Measurements from ENCODE around the gene LYL1. TPM values are rescaled to one million over a fixed set of nuclear protein-coding genes. Genes with fewer than 3 reads are reported as not detected.

The LYL1 gene
- total RNA-seq, 1 donor = 0.36 TPM

GRCh38 chr19:13082192-13083007 lies 20.3 kb downstream of the LYL1 start:
- peaks cover 14% of the 10 kb centered on the region for H4K20me1 ChIP-seq (ENCODE audit: insufficient read depth, low read length)
- DNase-seq (ENCODE audit: insufficient read length, low spot score, missing footprints) = peak; percentile 97
- TF ChIP-seq, protein P1, sequence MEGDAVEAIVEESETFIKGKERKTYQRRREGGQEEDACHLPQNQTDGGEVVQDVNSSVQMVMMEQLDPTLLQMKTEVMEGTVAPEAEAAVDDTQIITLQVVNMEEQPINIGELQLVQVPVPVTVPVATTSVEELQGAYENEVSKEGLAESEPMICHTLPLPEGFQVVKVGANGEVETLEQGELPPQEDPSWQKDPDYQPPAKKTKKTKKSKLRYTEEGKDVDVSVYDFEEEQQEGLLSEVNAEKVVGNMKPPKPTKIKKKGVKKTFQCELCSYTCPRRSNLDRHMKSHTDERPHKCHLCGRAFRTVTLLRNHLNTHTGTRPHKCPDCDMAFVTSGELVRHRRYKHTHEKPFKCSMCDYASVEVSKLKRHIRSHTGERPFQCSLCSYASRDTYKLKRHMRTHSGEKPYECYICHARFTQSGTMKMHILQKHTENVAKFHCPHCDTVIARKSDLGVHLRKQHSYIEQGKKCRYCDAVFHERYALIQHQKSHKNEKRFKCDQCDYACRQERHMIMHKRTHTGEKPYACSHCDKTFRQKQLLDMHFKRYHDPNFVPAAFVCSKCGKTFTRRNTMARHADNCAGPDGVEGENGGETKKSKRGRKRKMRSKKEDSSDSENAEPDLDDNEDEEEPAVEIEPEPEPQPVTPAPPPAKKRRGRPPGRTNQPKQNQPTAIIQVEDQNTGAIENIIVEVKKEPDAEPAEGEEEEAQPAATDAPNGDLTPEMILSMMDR (IDR thresholded peaks at IDR 0.05; ENCODE audit: extremely low read depth, low read depth, low read length) = peak; percentile 58
- peaks cover 77% of the 10 kb centered on the region for H3K36me3 ChIP-seq (ENCODE audit: insufficient read depth, low read length)
- no peaks in the 10 kb centered on the region for H3K4me1 ChIP-seq (ENCODE audit: insufficient read depth, low read length)
- H3K4me3 ChIP-seq (ENCODE audit: insufficient read depth, low read length) = no peak overlapping the region
- H2AFZ ChIP-seq (ENCODE audit: low read length) = no peak overlapping the region
- H3K27ac ChIP-seq (ENCODE audit: low read depth, low read length) = no peak overlapping the region
- H3K9me3 ChIP-seq (ENCODE audit: low read depth, low read length) = no peaks in the 10 kb centered on the region
- H3K79me2 ChIP-seq (ENCODE audit: insufficient read depth, low read length) = peaks cover 8% of the 10 kb centered on the region
- no peak overlapping the region for H3K4me2 ChIP-seq (ENCODE audit: insufficient read depth, low read length)
- no peaks in the 10 kb centered on the region for H3K27me3 ChIP-seq (ENCODE audit: insufficient read depth, low read length)

DNA sequence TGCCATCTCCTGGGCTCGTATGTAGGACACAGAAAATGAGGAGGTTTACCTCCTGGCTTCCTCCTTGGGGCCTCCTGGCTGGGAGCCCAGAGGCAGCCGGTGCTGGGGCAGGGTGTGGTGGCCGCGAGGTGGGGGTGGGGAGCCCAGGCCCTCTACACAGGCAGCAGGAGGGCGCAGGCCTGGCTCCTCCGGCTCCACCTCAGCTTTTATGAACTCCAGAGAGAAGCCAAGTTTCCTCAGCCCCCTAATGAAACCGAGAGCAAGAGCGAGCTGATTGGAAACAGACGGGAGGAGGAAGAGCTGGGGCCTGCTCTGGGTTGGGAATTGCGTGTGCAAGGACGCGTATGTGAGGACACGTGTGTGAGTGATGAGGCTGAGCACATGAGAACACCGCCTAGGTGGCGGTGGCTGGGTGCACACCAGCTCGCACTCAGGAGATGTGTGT lies 23.1 kb downstream of the LYL1 start:
- H3K36me3 ChIP-seq (ENCODE audit: insufficient read depth, low read length) = peaks cover 78% of the 10 kb centered on the region
- H4K20me1 ChIP-seq (ENCODE audit: insufficient read depth, low read length) = peaks cover 17% of the 10 kb centered on the region
- no peaks in the 10 kb centered on the region for H3K9me3 ChIP-seq (ENCODE audit: low read depth, low read length)
- no peak overlapping the region for H3K4me3 ChIP-seq (ENCODE audit: insufficient read depth, low read length)
- H3K27me3 ChIP-seq (ENCODE audit: insufficient read depth, low read length) = no peaks in the 10 kb centered on the region
- H2AFZ ChIP-seq (ENCODE audit: low read length) = no peak overlapping the region
- H3K4me2 ChIP-seq (ENCODE audit: insufficient read depth, low read length) = no peak overlapping the region
- no peak for DNase-seq (ENCODE audit: insufficient read length, low spot score, missing footprints)
- TF ChIP-seq, protein P1 (IDR thresholded peaks at IDR 0.05; ENCODE audit: extremely low read depth, low read depth, low read length) = no peak
- no peaks in the 10 kb centered on the region for H3K4me1 ChIP-seq (ENCODE audit: insufficient read depth, low read length)
- no peaks in the 10 kb centered on the region for H3K79me2 ChIP-seq (ENCODE audit: insufficient read depth, low read length)
- H3K27ac ChIP-seq (ENCODE audit: low read depth, low read length) = no peak overlapping the region

DNA sequence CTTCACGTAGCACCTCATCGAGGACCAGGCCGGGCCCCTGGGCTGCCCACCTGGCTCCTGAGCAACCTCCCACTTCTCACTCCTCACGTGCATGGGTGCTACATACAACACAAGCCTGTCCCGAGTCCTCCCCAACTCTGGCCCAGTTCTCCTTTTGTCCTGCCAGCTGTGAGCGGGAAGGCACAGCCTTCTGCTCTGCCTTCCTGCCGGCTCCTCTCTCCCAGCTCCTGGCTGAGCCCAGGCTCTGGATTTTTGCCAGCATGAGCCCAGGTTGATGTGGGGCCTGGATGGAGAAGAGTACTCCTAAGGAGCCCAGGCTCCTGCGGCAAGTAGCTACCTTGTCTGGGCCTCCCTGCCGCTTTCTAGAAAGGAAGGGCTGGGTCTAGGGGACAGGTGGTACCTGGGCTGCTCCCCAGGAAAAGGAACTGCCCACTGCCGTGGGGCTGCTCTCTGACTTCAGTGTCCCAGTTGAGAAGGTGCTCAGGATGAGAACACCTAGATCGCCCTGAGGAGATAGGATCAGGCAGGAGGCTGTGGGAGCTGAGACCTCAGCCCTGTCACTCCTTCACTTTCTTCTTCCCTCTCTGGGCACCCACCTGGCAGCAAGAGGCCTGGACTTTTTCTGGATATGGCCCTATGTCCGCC lies 23.6 kb downstream of the LYL1 start:
- Histone ChIP-seq H4K20me1 (ENCODE audit: insufficient read depth, low read length) (peaks cover 17% of the 10 kb centered on the region), H3K4me3 (ENCODE audit: insufficient read depth, low read length) (no peak overlapping the region), H3K27ac (ENCODE audit: low read depth, low read length) (no peak overlapping the region), H3K27me3 (ENCODE audit: insufficient read depth, low read length) (no peaks in the 10 kb centered on the region), H3K4me2 (ENCODE audit: insufficient read depth, low read length) (no peak overlapping the region), H3K36me3 (ENCODE audit: insufficient read depth, low read length) (peaks cover 81% of the 10 kb centered on the region), H3K79me2 (ENCODE audit: insufficient read depth, low read length) (peaks cover under 1% of the 10 kb centered on the region), H3K4me1 (ENCODE audit: insufficient read depth, low read length) (no peaks in the 10 kb centered on the region), H3K9me3 (ENCODE audit: low read depth, low read length) (no peaks in the 10 kb centered on the region), H2AFZ (ENCODE audit: low read length) (no peak overlapping the region)
- no peak for DNase-seq (ENCODE audit: insufficient read length, low spot score, missing footprints)
- TF ChIP-seq, protein P1 (IDR thresholded peaks at IDR 0.05; ENCODE audit: extremely low read depth, low read depth, low read length) = no peak

GRCh38 chr19:13078381-13078780 lies 24.3 kb downstream of the LYL1 start:
- H3K79me2 ChIP-seq (ENCODE audit: insufficient read depth, low read length) = peaks cover 4% of the 10 kb centered on the region
- no peak for DNase-seq (ENCODE audit: insufficient read length, low spot score, missing footprints)
- peaks cover 17% of the 10 kb centered on the region for H4K20me1 ChIP-seq (ENCODE audit: insufficient read depth, low read length)
- no peak overlapping the region for H2AFZ ChIP-seq (ENCODE audit: low read length)
- H3K4me3 ChIP-seq (ENCODE audit: insufficient read depth, low read length) = no peak overlapping the region
- H3K27ac ChIP-seq (ENCODE audit: low read depth, low read length) = no peak overlapping the region
- TF ChIP-seq, protein P1 (IDR thresholded peaks at IDR 0.05; ENCODE audit: extremely low read depth, low read depth, low read length) = no peak
- H3K27me3 ChIP-seq (ENCODE audit: insufficient read depth, low read length) = no peaks in the 10 kb centered on the region
- no peaks in the 10 kb centered on the region for H3K9me3 ChIP-seq (ENCODE audit: low read depth, low read length)
- H3K36me3 ChIP-seq (ENCODE audit: insufficient read depth, low read length) = peaks cover 81% of the 10 kb centered on the region
- H3K4me2 ChIP-seq (ENCODE audit: insufficient read depth, low read length) = no peak overlapping the region
- no peaks in the 10 kb centered on the region for H3K4me1 ChIP-seq (ENCODE audit: insufficient read depth, low read length)
